Stimulated activated CD8-positive, alpha-beta memory T cell treated with anti-CD3 and anti-CD28 coated beads, Interleukin-4, amount 100 ng/mL, for 48 hours (primary cell): ENCODE data around the gene PC.

Experiments
- DNase-seq: peaks from one replicate; pipeline ENCODE4 v3.0.0-alpha.2; 2020

Gene PC

GRCh38 chr11:66910016-66910415, 48.2 kb downstream of the PC start:
- no peak for DNase-seq

GRCh38 chr11:66909181-66909580, 49.0 kb downstream of the PC start:
- DNase-seq: no peak

GRCh38 chr11:66907751-66908630, 50.2 kb downstream of the PC start:
- no peak for DNase-seq

GRCh38 chr11:66906061-66906733, 52.0 kb downstream of the PC start:
- DNase-seq: no peak

GRCh38 chr11:66905631-66906030, 52.6 kb downstream of the PC start:
- DNase-seq: no peak

GRCh38 chr11:66904981-66905521, 53.1 kb downstream of the PC start:
- DNase-seq: no peak

- DNase-seq: no peak
Observed at GRCh38 chr11:66904561-66904960, 53.6 kb downstream of the PC start.

GRCh38 chr11:66904055-66904454, 54.1 kb downstream of the PC start:
- DNase-seq: no peak

- no peak for DNase-seq
Observed at GRCh38 chr11:66902486-66903177, 55.6 kb downstream of the PC start.

GRCh38 chr11:66901964-66902390, 56.2 kb downstream of the PC start:
- DNase-seq: no peak

- DNase-seq: no peak
Observed at GRCh38 chr11:66894141-66894540, 64.0 kb downstream of the PC start.

- DNase-seq: no peak
Observed at GRCh38 chr11:66892911-66893310, 65.3 kb downstream of the PC start.

GRCh38 chr11:66891851-66892660, 66.1 kb downstream of the PC start:
- peak; percentile 79 for DNase-seq

- no peak for DNase-seq
Observed at GRCh38 chr11:66889960-66890359, 68.2 kb downstream of the PC start.

- no peak for DNase-seq
Observed at GRCh38 chr11:66888282-66888681, 69.9 kb downstream of the PC start.

- DNase-seq: no peak
Observed at GRCh38 chr11:66887526-66887925, 70.7 kb downstream of the PC start.

- DNase-seq: no peak
Observed at GRCh38 chr11:66886671-66887221, 71.4 kb downstream of the PC start.

- no peak for DNase-seq
Observed at GRCh38 chr11:66885950-66886440, 72.2 kb downstream of the PC start.

GRCh38 chr11:66885469-66885868, 72.7 kb downstream of the PC start:
- DNase-seq: no peak

- no peak for DNase-seq
Observed at GRCh38 chr11:66884443-66884842, 73.7 kb downstream of the PC start.

- DNase-seq: peak; percentile 86
Observed at GRCh38 chr11:66883016-66883965, 74.9 kb downstream of the PC start.
